GM19455 (cell line): ENCODE data around the gene CBL.

Experiments used
- ATAC-seq: cut with Tn5 transposase; IDR thresholded peaks from one replicate; pipeline ENCODE4 v1.9.1; 2021; ENCODE audit not compliant: unreplicated experiment

CBL gene

DNA sequence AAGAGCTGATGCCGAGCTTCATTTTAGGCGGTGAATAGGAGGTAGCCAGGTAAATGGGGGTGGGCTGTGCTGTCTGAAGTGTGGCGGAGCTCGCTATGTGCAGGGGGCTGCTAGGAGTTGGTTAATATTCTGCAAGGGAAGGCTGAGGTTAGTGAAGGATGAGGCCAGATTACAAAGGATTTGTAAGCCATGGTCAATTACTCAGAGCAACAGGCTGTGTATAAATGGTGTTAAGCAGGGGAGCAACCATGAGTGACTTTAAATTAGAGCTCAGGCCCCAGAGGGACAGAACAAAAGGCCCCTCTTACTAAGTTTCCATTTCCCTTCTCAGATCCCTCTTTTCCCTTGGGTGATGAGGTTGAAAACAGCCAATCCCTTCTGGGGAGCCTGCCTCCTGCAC lies 118.0 kb downstream of the CBL start:
- no peak for ATAC-seq

DNA sequence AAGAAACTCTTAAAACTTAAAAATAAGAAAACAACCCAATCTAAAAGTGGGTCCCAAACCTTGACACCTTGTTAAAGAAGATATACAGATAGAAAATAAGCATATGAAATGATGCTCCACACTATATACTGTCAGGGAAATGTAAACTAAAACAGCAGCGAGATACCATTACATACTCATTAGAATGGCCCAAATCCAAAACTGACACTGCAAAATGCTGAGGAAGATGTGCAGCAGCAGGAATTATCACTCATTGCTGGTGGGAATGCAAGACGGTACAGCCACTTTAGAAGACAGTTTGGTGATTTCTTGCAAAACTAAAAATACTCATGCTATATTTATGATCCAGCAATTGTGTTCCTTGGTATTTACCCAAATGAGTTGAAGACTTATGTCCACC lies 123.2 kb downstream of the CBL start:
- ATAC-seq = no peak

DNA sequence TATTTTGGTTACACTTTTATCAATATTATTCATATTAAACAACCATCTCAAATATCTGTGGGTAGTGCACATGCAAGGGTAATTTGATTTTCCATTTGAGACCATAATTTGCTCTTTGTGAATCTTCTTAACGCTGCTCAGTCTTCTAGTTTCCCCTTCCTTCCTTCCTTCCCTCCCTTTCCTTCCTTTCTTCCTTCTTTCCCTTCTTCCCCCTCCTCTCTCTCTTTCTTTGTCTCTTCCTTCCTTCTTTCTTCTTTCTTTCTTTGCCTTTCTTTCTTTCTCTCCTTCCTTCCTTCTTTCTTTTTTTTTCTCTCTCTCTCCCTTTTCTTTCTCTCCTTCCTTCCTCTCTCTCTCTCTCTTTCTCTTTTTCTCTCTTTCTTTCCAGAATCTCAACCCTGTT lies 124.1 kb downstream of the CBL start:
- ATAC-seq = no peak

DNA sequence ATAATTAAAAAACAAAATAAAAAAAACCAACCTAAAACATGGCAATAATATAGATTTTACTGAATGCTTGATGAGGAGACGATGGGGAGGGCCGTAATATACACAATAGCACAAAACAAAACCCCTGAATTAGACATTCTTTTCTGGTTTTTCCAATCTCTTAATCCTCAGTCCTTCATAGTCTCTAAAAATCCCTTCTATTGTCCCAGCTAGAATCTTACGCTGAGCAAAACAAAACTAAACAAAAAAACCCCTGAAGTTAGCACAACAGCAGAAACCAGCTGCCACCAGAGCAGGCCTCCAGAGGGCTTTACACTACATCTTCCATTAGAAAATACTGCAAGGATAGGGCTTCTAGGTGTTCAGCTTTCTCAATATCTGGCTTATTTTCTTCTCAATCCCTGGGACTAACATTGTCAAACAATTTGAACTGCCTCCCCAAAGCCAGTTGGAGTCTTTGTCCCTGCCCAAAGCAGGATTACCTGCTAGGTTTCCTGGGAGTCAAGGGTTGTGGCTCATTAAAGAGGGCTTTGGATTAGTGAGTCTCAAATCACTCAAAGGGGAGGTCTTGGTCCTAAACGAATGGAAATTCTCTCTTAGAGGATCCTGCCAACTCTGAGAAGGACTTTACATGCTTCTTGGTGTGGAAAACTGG lies 126.1 kb downstream of the CBL start:
- ATAC-seq = no peak

DNA sequence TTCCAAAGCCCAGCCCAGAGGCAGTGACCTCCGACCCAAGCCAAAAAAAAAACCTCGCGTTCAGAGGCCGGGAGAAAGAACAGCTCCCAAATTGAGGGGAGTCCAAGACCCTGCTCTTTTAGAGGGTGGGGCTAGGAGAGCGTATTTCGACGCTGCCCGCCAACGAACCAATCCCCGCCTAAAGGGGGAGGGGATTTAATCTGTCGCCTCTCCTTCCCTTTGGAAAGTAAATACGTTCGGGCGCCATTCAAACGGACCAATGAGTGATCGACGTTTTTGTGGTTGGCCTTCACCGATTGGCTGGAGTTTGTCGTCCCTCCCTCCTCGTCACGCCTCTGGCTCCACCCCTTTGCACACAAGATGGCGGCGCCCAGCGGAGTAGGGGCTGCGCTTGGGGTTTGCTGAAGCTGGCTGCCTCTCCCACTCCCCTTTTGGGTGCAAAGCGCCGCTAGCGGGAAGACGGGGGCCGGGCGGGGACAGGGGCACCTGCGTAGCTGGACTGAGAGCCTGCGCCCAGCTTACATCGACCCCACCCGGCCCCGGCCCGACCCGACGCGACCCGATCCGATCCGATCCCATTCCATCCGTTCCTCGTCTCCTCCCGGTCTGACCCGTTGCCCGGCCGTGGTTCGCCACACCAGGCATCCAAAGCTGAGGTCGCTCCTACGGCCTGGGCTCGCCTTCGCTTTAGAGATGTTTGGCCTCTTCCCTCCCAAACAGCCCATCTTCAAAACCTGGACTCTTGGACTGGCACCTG lies 128.2 kb downstream of the CBL start, which contains the start of gene RNF26:
TSS of gene RNF26 (plus strand) at position 354 of the 757 bp plus-strand sequence. CDS start 596 bp downstream, outside the sequence.
- peak; percentile 94 for ATAC-seq

DNA sequence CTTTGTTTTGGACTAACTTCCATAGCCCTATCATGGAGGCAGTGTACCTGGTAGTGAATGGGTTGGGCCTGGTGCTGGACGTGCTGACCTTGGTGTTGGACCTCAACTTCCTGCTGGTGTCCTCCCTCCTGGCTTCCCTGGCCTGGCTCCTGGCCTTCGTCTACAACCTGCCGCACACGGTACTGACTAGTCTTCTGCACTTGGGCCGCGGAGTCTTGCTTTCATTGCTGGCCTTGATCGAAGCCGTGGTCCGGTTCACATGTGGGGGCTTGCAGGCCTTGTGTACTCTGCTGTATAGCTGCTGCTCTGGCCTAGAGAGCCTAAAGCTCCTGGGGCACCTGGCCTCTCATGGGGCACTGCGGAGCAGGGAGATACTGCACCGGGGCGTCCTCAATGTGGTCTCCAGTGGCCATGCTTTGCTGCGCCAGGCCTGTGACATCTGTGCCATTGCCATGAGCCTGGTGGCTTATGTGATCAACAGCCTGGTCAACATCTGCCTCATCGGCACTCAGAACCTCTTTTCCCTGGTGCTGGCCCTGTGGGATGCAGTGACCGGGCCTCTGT lies 129.0 kb downstream of the CBL start:
- ATAC-seq = no peak

DNA sequence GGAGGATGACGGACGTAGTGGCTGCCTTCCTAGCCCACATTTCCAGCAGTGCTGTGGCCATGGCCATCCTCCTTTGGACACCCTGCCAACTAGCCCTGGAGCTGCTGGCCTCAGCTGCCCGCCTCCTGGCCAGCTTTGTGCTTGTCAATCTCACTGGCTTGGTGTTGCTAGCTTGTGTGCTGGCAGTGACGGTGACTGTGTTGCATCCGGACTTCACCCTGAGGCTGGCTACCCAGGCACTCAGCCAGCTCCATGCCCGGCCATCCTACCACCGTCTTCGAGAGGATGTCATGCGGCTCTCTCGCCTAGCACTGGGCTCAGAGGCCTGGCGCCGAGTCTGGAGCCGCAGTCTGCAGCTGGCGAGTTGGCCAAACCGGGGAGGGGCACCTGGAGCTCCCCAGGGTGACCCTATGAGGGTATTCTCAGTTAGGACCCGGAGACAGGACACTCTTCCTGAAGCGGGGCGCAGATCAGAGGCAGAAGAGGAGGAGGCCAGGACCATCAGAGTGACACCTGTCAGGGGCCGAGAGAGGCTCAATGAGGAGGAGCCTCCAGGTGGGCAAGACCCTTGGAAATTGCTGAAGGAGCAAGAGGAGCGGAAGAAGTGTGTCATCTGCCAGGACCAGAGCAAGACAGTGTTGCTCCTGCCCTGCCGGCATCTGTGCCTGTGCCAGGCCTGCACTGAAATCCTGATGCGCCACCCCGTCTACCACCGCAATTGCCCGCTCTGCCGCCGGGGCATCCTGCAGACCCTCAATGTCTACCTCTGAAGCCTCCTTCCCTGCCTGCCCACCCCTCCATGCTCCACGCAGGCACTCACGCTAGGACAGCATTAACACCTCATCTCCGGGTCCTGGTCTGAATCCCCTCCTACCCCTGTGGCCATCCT lies 129.8 kb downstream of the CBL start:
- ATAC-seq = no peak

DNA sequence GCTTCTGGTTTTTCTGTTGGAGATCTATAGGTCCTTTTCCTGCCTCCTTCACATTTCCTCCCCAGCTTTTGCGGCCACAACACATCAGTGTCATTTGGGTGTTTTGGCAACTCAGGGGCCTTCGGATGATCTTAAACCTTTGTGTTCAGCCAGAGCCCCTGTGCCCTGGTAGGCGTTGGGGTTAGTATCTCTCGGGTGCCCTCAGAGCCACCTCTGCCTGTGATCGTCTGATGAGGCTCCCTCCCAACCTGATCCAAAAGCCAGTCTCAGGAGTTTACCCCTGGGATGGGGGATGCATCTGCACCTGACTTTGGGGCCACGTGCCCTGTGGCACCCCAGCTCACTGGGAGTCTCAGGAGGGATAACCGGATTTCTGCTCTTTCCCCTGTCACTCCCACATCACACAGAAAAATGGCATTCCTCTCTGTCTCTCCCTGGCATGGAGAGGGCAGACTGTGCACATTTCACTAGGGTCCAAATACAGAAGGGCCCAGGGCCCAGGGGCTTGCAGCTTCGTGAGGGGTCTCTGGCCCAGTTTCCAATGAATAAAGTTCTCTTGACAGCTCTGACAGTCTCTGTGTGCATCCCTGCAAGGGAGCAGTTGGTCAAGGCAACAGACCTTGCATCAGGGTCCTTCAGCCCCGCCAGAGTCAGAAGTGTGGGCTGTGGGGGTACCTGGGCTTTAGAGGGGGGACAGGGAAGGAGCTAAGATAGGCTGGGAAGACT lies 130.8 kb downstream of the CBL start:
- no peak for ATAC-seq

DNA sequence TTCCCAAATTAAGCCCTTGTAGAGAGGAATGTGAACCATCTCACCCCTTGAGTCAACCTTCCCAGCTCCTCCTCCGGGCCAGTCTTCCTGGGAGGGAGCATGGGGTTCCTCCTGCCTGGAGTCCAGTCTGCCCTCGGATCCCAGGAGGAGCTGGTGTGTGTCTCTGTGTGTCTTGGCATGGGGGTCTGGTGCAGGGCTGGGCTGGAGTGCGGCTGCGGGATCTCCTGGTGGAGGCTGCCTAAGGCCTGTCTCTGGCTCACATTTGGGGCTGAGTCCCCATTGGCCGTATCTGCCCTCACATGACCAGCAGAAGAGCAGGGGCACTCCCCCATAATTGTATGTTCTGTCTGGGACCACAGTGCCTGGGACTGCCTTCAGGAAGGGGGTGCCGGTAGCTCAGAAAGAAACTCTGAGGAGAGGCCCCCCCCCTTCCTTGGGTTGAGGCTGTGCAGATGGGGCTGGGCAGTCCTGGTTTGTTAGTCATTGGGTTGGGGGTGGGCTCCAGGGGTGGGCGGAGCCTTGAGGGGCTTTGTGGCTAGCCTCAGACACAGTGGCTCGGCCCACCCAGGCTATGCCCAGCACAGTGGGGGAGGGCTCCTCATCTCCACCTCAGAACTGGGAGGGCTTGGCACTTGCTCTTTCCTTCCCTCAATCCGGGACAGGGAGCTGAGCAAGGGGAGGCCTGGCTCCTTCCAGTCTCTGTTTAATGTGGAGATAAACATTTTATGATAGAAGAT lies 131.6 kb downstream of the CBL start:
- no peak for ATAC-seq

DNA sequence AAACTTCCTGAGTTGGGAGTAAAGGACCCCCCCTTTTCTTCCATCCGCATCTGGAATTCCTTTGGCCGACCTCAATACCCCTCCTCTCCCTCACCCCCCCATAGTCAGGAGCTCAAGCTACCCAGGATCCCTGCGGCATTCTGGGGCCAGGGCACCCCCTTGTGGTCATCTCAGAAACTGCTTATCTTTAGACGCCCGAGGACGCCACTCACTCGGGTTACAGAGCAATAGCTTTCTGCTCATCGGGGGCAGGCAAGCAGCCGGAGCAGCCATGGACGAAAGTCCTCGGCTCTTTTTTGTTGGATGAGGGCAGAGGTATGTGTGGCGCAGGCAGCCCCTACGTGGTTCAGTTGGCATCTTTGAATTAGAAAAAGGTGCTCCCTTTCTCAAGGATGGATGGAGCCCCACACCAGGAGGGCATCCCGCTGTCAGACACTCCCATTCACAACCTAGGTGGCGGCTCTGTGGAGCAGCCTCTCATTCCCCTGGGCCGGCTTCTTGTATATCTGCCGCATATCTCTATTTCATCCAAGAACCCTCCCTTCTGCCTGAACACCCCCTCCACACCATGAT lies 132.3 kb downstream of the CBL start:
- no peak for ATAC-seq

DNA sequence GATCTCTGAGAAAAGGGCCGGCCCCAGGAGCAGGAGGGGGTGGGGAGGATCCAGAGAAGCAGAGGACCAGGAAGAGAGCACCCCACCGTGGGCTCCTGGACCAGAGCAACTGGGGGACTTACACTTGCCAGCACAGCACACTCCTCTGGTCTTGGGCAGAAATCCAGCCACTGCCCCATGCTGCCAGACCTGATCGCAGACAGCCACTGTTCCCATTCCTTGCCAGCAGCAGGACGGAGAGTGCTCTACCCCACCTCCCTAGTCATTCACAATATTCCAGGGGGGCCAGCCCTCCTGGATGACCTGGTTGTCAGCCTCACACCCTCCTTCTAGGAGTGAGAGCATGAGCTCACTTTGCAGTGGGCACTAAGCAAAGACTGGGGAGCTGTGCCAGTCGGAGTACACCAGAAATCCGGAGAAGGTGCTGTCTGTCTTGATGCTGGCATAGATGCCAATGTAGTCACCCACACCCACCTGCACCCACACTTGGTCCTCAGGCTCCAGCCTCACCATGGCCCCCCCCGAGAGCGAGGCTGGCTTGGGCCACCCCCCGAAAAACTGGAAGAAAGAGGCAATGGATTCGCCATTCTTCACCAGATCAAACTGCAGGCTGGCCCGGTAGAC lies 132.9 kb downstream of the CBL start:
- no peak for ATAC-seq

DNA sequence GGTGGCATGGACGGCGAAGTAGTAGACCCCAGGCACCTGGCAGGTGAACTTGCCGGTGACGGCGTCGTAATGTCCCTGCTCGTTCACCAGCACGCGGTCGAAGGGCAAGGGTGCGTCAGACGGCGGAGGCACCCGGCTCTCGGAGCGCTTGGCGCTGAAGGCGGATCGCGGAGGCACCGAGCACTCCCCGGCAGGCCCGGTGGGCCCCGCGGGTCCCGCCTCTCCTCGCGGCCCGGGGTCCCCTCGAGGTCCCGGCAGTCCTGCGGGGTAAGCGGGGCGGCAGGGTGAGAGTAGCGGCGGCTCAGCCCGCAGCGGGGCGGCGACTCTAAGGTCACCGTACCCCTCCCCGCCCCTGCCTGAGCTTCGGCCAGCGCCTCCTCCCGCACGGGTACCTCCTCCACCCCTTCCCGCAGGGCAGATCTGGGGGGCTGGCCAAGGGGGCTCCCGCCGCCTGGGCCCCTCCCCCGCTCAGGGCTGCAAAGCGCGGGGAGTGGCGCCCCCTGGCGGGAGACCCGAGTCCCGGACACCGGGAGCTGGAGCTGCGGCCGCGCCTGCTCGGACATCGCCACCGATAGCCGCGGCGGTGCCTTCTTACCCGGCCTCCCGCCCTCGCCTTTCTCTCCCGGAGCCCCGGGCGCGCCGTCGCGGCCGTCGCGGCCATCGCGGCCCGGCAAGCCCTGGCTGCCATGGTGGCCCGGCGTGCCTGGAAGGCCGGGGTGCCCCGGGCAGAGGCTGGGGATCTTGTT lies 133.6 kb downstream of the CBL start:
- no peak for ATAC-seq

DNA sequence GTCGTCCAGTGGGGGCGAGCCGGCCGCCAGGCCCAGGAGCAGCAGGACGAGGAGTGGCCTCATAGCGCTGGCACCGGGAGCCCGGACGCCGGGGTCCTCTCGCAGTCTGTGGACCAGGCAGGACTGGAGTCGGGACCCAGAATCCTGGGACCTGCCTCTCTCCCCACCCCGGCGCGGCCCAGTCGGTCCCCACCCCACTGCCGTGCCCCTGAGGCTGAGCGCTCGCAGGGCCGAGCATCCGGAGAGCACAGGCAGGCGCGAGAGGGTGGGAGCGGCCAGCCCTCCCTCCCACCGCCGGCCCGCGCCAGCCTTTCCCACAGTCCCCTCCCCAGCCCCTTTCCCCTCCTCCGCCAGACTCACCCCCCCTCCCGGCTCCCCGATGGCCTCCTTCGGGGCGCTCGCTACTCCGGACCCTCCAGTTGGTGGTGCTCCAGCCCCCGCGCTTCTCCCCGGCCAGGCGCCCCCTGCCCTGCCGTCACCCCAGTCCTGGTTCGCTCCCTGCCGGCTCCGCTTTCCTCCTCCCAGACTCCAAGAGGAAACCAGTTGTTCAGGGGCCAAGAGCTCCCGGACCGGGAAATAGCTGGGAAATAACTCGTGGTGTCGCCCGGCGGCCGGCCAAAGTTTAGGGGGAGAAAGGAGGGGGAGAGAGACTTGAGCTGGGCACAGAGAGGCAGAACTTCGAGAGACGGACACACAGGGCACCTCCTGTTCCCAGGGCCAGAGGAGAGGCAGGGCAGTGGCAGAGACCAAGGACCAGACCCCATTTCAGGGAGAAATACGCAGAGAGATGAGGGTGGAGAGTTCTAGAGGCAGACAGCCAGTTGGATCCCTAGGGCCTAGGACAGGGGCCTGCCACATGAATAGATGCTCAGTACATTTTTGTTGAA lies 134.4 kb downstream of the CBL start, which contains the start of gene C1QTNF5:
TSS of gene C1QTNF5 (minus strand) at position 549 of the 887 bp plus-strand sequence. CDS start at position 63, 486 bp downstream.
- ATAC-seq = no peak

DNA sequence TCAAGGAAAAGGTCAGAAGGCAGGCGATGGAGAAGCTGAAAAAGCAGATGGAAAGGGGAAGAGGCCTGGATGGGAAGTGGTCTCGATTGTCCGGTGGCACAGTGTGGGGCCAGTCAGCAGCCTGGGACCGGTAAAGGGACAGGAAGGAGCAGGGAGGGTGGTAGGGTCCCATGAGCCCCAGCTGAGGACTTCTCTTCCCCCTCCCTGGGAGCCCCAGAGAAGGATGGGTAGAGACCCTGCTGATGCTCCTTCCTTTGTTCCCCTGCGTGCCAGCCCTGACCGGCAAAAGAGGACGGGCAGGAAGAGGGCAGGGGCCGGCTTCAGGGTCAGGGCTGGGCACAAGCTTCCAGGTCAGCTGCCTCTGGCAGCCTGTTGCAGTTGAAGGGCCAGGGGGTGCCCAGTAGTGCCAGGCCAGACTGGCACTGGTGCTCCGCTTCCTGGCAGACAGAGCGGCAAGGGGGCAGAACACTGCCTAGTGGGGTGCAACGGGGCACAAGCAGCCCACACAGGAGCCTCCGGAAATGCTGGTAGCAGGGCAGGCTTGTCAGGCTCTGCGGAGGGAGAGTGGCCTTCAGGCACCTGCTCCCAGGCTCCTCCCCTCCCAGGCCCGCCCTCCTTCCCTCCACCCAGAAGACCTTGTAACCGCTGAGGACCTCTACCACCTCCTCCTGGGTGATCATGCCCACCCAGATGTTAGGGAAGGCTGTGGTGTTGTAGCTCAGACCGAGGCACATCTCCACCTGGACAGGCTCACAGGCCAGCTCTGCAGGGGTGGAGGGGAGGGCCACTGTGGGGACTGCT lies 135.3 kb downstream of the CBL start:
- ATAC-seq = no peak

DNA sequence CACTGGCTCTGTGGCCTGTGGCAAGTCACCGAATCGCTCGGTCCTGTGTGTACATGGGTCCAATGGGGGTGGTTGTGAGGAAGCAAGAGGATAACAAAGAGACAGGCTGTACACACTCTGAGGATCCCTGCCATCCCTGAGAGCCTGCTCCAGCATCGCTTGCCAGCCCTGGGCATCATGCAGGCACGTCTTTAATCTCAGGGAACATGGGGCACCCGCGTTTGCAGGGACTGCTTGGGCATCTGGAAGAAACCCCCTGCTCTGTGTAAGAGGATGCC lies 135.8 kb downstream of the CBL start:
- no peak for ATAC-seq

DNA sequence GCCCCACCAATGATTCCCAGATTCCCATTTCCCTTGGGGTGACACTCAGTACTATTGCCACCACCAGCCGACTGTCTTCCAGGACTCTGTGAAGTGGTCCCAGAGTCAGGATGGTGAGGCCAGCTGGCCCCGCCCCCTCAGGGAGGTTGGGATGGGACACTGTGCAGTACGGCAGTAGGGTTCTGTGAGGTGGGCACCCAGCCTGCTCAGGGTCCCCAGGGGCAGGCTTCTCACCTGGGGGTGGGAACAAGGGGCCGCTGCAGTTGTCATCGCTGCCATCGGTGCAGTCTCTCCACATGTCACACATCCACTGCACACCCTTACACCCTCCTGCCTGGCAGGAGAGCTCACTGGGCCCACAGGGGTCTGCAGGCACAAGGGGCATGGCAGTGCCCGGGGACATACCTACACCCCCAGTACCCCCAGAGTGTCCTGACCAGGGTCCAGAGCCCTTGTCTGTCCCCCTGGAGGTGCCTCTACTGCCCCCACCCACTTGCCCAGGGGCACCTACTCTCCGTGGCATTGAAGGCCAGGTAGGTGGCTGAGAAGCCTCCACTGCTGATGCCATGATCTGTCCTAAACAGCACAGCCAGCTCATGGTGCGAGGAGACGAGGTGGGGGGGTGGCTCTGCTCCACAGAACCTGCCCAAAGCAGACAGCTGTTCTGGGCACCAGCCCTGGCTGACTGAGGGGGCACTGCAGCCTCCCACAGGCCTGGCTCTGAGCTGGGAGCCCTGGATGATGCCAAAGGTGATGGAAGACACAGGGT lies 136.4 kb downstream of the CBL start:
- no peak for ATAC-seq
